Stimulated activated CD8-positive, alpha-beta memory T cell treated with anti-CD3 and anti-CD28 coated beads, Interleukin-4, amount 100 ng/mL, for 4 hours (primary cell): ENCODE data around the gene PASK.

Experiments used
- DNase-seq, 2 donors: peaks; one replicate each; pipeline ENCODE4 v3.0.0-alpha.2; 2020; ENCODE audit warnings: low read depth in 2 of 2, low spot score in 1 of 2

PASK gene

DNA sequence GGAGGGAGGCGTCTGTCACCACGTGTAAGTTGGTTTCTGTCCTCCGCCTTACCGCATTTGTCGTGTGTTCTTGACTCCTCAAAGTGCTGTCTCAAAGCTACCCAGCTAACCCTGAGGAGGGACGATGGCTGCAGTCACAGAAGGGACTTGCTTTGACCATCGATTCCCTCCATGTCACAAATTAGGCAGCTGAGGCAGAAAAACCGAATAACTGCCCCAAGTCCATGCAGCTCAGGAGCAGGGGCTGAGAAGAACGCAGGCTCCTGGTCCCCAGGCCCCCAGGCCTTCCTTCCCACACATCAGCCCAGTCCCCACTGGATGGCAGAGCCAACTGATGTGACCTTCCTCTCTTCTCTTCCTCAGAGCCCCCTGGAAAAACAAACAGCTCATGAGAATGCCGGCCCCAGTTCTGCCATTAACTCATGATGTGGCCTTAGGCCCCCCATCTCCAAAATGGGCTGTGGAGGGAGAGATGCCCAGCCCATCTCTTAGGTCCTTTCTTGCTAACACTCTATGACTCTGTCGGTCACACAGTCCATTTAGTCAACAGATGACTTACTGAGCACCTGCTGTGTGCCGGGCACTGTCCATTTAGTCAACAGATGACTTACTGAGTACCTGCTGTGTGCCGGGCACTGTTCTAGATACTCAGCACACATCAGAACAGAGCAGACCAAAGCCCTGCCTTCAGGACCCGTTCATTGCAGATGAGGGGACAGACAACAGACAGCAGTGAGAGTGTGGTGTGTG lies 66.8 kb downstream of the PASK start:
- DNase-seq, result no peak

DNA sequence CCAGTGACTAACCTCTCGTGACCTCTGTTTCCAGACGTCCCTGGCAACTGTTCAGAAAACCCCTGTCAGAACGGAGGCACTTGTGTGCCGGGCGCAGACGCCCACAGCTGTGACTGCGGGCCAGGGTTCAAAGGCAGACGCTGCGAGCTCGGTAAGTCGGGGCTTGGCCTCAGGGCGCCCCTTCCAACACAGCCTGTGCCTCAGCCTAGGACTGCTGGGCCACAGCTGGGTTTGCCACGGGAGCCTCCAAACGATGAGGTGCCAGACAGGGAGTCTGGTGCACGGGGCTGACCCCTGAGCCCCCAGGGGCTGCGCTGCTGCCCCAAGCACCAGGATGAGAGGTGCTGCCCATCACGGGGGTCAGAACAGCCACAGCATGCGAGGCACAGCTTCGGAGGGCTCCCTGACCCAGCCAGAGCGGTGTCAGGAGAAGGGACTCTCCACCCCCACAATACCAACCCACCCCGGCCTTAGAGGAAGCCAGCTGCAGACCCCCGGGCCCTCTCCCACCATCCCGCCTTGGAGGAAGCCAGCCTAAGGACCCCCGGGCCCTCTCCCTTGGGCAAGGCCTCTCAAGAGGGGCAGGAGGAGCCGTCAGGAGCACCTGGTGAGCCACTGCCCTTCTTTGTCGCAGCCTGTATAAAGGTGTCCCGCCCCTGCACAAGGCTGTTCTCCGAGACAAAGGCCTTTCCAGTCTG lies 67.5 kb downstream of the PASK start:
- DNase-seq, result no peak

DNA sequence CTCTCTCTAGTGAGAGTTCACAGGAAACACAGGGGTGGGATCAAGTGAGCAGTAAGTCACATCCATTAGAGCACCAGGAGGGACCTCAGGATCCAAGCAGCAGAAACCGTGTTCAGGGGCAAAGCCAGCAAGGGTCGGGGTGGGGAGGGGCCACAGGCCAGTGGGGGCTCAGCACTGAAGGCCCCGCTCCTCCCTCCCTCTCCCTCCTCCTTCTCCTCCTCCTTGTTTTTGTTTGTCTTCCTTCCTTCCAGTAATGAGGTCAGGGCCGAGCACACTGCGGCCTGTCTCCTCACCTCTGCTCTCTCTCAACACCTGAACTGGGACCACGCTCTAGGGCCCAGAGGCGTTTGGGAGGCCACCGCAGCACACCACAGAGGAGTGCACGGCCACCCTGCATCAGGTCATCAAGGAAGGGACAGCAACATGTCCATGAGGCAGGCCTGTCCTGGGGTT lies 68.1 kb downstream of the PASK start:
- DNase-seq, result no peak

DNA sequence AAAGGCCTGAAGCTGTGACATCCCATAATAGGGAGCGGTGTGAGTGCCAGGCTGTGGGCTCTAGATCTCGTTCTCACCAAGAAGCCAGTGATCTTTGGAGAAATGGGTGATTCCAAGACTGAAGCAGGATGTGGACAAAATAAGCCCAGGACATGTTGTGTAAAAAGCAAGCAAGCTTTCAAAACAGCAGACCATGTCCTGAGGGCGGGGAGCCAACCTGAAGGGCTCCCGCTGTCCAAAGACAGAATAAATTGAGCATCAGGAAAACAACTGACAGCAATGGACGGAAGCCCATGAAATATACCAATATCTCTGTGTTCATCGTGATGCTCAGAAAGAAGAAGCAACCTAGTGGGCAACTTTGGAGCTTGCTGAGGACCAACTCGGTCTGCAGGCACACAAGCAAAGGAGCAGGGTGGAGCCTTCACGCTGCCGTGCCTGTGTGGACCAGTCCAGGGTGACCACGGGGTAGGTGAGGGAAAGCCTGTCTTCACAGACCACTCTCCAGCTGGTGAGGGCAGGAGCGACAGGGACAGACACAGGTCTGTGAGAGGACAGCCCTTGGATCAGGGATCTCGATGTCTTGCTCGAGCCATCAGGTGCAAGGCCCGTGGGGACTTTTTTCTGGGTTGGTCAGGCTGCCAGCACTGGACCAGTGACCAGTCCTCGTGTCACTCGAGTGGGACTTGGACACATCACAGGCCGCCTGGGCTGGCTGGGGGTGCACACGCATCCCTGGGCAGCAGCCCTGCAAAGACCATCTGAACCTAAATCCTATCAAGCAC lies 68.7 kb downstream of the PASK start:
- DNase-seq, result no peak

DNA sequence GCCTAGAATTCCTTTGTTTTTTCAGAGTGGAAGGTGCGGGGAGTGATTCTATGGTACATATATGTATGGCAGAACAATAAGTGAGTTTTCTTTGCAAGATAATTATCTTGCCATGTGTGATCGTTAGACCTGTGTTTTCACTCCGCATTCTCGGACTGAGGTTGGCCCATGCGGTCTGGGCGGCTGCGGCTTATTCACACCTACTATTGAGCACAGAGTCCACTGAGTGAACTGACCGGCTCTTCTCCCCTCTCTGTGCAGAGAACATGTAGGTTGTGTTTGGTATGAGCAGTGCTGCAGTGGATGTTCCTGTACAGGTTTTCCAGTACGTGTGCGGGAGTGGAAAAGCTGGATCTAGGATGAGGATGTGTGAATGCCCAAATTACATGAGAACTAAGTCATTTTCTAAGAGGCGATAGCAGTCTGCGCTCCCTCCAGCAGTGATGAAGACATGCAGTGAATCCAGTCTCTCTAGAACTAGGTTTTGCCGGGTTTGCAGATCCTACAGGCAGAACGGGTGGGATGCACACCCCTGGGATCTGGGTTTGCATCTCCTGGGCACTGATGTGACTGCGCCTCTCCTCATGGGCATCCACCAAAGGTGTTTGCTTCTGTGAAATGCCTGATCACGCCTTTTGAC lies 74.3 kb downstream of the PASK start:
- no peak for DNase-seq

DNA sequence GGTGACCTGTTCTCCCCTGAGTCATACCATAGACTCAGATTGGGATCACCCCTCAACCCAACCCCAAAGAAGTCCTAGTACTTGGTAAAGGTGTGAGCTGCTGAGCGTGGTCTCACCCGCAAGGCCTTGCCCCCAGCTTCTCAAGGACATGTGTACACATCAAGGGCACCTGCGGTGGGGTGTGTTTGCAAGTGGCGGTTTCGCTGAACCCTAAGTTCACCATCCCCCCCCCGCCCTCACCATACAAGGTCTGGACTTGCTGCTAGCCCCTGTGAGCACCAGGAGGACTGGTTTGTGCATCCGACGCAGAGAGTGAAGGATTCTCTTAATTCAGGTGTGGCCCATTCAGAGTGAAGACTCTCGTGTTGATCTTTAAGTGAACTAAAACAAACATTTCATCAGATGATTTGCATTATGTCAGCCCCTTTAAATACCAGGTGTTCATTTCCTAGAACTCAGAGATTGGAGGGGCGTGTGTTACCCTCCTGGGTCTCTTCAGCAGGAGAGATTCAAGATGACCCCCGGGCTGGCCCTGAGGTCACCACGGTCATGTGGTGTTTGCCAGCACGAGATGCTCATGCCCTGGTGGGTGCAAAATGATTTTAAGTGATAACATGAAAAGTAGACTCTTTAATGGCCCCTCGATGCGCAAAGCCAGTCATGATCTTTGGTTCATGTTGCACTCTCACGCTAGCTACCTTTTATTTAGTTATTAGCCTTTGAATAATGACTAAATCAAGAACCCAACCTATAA lies 75.0 kb downstream of the PASK start:
- no peak for DNase-seq

DNA sequence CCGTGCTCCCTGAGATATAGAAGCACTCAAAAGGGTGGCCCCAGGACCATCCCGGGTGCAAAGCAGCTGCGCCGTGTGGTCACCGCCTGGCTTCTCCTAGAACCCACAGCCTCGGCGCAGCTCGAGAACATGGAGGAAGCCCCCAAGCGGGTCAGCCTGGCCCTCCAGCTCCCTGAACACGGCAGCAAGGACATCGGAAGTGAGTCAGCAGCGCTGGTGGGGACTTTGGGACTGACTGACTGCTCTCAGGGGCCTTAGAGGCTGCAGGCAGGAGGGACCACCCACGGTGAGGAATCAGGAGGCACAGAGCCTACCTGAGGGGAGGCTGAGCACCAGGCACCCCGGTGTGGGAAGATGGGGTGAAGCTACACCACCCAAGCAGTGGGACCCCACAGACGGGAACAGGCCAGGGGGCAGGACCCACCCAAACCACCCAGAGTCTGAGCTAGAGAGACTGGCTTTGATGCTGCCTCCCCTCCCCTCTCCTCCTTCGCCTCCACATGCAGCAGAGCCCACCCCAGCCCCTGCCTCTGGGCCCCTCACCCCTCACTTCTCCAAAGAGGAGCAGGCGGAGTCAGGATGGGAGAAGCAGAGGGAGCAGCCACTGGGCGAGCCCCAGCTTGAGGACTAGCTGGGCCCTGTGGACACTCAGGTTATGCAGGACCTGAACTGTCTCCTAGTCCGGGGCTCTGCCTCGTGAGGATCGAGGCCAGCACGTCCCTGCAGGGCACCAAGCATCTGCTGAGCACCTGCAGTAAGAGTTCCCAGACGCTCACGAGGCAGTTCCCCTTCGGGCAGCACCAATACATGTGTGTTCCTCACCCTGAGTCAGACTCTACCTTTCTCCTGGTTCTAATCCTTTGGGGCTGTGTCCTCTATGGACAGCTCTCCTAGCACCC lies 75.9 kb downstream of the PASK start:
- DNase-seq, result no peak

DNA sequence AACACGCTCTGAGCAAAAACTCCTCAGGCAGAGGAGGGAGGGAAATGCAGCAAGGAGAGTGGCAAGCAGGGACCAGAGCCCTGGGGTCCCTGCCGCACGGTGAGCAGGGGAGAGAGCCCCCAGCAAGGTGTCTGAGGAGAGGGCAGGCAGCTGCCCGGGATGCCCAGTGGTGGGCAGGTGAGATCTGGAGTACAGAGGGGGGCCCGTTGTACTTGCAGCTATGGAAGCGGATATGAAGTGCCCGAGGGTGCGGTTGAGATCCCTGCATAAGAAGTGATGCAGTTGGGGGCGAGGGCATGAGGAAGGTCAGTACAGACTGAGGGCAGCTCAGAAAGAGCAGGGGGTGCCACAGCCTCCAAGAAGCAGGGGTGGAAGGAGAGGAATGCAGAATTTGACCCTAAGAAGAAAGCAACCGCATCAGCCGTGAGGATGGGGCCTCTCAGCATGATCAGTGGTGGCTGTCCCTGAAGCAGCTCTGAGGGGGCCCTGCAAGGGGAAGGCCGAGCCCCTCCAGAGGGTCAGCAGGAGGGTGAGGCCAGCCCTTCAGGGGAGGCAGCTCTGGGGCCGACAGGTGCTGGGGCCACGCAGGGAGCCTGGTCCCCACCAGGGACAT lies 76.6 kb downstream of the PASK start:
- DNase-seq, result no peak

DNA sequence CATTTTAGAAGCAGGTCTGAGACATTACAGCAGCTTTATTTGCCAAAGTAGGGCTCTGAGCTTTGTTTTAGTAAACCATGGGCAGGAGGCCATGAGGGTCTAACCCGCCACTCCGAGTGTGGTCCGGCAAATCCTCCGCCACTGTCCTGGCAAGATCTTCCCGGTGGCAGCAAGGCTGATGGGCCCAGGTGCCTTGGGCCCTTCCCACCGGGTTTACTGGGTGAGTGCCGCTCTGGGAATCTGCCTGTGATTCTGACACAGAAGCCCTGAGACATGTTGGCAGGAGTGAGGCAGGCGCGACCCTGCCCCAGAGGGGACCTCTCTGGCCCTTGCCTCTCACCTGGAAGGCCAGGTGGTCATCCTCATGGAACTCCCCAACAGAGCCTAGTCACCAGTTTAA lies 77.1 kb downstream of the PASK start:
- no peak for DNase-seq

DNA sequence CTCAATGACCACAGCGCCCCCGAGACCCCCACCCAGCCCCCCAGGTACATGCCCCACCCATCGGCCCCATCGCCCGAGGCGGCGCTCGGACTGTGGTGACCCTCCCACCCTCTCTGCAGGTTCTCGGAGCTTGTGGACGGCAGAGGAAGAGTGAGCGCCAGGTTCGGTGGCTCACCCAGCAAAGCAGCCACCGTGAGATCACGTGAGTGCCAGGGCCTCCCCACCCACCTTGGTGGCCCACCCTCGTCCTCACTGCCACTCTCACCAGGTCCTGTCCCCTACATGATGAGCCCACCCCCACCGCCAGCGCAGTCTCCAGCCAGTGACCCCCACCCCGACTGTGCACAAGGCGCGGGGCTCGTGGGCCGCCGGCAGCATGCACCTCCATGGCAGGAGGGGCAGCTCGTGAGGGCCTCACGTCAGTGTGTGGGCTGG lies 77.6 kb downstream of the PASK start:
- no peak for DNase-seq

DNA sequence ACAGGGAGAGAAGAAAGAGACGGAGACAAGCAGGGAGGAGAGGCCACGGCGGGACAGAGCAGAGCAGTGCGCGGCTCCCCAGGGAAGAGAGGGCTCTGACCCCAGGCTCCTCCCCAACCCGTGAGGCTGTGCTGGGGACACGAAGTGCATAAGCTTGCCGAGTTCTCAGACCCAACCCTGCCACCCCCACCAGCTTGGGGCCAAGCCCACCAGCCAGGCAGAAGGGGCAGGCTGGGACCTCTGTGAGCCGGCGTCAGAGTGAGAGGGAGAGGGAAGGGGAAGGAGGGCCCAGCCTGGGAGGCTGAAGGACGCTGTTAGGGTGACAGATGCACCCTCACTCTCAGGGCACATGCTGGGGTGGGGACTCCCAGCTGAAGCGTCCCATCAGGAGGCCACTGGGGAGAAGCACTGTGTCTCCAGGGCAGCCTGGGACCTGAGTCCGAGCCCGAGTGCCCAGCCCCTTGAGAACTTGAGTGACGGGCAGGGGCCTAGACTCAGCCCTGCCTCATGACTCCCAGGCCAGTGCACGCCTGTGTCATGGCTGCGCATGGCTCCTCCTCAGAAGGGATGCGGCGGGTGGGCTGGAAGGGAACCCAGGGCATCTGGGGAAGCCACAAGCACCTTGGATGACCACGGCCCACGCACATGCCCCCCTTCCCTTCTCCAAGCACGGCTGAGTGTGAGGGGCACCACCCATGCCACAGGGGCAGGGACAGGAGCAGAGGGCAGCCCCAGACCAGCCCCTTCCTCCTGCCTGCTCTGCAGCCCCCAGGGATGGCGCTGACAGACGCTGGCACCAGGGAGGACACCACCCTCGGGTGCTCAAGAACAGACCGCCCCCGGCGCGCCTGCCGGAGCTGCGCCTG lies 78.2 kb downstream of the PASK start:
- DNase-seq, result no peak

DNA sequence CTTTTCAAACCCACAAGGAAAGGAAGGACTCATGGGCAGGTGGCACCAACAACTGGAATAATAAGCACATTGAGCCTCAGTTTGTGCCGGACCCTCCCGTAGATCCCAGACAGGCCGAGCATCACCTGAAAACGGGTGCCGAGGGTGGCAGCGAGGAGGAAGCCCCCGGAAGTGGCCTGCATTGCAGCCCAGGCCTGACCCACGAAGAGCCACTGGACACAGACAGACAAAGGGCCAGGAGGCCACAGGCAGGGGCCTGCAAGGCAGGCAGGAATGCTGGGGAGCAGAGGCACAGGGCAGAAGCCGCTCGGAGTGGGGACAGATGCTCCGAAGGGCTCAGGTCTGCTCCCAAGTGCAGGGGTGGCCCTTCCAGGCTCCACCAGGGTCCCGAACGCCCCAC lies 78.9 kb downstream of the PASK start:
- no peak for DNase-seq

DNA sequence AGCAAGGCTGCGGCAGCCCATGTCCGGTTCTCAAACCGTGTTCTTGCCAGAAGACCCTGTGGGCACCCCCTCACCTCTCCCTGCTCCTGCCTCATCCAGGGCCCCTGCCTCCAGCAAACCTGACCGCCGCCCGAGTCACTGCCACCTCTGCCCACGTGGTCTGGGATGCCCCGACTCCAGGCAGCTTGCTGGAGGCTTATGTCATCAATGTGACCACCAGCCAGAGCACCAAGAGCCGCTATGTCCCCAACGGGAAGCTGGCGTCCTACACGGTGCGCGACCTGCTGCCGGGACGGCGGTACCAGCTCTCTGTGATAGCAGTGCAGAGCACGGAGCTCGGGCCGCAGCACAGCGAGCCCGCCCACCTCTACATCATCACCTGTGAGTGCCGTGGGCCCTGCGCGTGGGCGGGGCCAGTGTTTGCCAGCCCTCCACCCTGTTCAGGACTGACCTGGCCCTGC lies 79.4 kb downstream of the PASK start:
- no peak for DNase-seq

DNA sequence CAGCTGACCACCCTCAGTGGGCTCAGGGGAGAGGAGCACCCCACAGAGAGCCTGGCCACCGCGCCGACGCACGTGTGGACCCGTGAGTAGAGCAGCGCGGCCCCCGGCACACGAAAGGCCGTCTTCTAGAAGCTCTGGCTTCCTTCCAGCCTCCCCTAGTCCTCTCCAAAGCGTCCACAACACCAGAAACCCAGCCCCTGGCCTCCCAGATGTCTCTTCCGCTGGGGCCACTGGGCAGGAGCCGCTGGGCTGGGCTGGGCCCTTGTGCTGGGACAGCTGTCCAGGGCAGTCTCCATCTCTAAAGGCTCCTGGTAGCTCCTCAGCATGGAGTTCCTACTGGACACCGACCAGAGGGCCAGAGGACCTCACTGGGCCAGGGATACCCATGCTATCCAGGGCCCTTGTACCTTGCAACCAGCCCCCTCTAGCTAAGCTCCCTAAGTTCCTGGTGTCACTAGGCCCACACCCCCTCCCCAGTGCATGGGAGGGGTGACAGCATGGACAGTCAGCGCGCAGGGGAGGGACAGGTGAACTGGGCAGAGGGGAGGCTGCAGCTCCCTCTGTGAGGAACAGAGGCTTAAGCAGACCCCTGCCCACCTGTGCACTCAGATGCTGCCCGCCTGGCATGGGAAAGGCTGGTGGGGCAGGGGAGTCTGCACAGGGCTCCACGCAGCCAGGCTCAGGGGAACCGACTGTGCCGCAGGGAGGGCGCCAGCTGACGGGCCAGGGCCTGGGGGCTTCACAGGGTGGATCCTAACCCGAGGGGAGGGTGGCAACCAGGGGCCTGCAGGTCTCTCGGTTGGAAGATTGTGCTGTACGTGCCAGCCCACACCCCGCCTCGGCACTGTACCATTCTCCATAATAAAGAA lies 80.1 kb downstream of the PASK start:
- DNase-seq, result no peak

DNA sequence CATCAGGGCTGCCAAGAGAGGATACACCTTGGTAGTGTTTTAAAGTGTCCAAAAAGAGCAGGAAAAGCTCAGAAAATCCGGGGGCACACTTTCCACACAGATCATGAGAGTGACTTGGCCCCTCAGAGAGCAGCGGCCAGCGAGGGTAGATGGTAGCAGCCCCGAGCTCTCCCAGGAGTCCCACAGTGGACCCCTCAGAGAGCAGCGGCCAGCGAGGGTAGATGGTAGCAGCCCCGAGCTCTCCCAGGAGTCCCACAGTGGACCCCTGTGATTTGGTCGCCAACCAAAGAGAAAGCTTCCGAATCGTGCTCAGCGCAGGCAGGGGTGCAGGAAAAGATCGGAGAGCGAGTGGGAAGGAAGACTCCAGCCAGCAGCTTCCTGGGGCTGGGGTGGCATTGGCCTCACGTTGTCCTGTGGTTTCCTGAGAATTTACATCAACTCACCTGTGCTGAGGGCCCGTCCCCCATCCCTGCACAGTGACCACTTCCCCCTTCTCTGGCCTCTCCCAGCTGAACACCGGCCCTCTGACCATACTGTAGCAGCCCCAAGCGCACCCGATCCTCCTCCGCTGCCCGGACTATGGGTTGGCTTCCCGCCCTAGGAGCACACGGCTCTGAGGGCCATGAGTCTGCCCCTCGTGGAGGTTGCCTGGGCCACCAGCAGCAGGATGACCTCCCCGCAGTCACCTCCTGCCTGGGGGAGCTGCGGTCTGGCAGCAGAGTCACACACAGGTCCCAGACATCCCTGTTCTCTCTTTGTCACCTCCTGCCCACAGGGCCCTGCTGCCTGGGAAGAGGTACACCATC lies 80.9 kb downstream of the PASK start:
- DNase-seq, result no peak

DNA sequence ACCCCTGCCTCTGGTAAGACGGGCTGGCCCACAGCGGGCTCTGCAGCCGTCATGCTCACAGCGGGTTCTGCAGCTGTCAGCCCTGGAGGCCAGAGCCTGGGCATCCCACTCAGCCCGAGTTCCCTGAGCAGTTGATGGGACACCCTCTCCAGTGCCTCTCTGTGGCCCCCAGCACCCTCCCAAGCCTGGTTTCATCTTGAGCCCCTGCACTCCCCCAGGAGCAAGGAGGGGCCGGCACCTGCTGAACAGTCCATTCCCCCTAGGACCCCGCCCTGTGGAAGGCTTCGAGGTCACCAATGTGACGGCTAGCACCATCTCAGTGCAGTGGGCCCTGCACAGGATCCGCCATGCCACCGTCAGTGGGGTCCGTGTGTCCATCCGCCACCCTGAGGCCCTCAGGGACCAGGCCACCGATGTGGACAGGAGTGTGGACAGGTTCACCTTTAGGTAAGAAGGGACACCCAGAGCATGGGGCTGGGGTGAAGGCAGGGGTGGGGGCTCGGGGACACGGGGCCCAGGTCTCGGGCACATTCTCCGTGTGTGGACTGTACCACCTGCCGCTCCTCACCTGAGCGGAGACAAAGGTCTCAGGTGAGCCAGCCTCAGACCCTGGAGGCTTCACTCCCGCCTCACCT lies 81.7 kb downstream of the PASK start:
- no peak for DNase-seq
